Measurements from ENCODE around the gene DYRK1B. TPM values are rescaled to one million over a fixed set of nuclear protein-coding genes. Genes with fewer than 3 reads are reported as not detected.

The DYRK1B gene
- total RNA-seq, 1 donor from 2014 or later, result 34.7 TPM

DNA sequence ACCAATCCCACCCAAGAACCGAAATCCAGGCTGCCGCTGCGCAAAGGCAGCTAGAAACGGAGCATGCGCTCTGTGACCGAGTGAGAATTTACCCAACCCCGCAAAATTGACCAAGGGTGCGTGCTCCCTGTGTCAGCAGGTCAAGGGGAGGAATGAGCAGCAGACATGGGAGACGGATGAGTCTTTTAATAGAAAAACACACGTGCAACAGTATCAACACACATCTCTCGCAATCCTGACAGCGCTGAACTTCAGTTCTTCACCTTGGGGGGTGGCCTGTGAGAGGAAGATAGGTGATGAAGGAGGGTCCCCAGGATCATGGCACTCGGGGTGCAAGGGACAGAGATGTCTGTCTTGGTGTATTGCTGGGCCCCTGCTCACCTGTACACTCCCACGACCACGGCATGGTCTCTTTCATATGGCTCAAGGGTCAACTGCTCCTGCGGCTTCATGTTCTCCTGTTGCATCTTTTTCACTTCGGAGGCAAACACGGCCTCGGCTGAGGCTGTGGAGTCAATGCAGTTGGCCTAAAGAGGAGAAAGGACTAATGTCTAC, 402 bp upstream of the DYRK1B start:
- H3K36me3 ChIP-seq, result peaks cover 42 to 68% of the 10 kb centered on the region in 2 donors
- peak overlapping the region; percentile 75 to 99 for H3K4me3 ChIP-seq
- peaks cover 0 to 17% of the 10 kb centered on the region in 2 donors for H3K4me1 ChIP-seq
- no peaks in the 10 kb centered on the region for H3K27me3 ChIP-seq
- DNase-seq (ENCODE audit: low spot score in 2 of 2), result no peak
- intact Hi-C loops (cut with DNase I), result loop anchor here (2.0 to 10.0 kb wide), 4 partner anchors 136 to 710 kb away; partner anchors contain the start of genes BLVRB, PAK4, PSMC4 and SAMD4B
- TF ChIP-seq, protein P1, sequence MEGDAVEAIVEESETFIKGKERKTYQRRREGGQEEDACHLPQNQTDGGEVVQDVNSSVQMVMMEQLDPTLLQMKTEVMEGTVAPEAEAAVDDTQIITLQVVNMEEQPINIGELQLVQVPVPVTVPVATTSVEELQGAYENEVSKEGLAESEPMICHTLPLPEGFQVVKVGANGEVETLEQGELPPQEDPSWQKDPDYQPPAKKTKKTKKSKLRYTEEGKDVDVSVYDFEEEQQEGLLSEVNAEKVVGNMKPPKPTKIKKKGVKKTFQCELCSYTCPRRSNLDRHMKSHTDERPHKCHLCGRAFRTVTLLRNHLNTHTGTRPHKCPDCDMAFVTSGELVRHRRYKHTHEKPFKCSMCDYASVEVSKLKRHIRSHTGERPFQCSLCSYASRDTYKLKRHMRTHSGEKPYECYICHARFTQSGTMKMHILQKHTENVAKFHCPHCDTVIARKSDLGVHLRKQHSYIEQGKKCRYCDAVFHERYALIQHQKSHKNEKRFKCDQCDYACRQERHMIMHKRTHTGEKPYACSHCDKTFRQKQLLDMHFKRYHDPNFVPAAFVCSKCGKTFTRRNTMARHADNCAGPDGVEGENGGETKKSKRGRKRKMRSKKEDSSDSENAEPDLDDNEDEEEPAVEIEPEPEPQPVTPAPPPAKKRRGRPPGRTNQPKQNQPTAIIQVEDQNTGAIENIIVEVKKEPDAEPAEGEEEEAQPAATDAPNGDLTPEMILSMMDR (IDR thresholded peaks at IDR 0.05), result no peak
- H3K27ac ChIP-seq, result peak overlapping the region; percentile 56 to 93
- no peaks in the 10 kb centered on the region for H3K9me3 ChIP-seq

DNA sequence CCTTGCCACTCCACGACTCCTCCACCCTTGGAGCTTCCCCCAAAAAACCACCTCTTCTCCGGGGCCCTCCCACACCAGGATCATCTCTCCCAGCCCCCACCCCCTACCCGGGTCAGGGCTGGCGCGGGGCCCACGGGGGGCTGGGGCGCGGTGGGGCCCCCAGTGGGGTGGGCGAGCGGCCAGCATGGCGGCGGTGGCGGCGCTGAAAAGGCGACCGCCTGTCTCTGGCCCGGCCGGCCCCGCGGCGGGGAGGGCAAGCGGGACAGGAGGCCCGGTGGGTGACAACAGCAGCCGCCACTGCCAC, 850 bp downstream of the DYRK1B start:
- H3K27me3 ChIP-seq, result no peaks in the 10 kb centered on the region
- intact Hi-C loops (cut with DNase I), result loop anchor here (1.0 to 10.0 kb wide), 6 partner anchors 9 to 708 kb away; partner anchors contain the start of genes BLVRB, FBL, PAK4 and SAMD4B
- H3K4me3 ChIP-seq, result peak overlapping the region; percentile 75 to 99
- peak overlapping the region; percentile 77 to 93 for H3K27ac ChIP-seq
- peaks cover 0 to 17% of the 10 kb centered on the region in 2 donors for H3K4me1 ChIP-seq
- no peak for DNase-seq (ENCODE audit: low spot score in 2 of 2)
- peaks cover 35 to 68% of the 10 kb centered on the region in 2 donors for H3K36me3 ChIP-seq
- TF ChIP-seq, protein P1 (IDR thresholded peaks at IDR 0.05), result no peak
- H3K9me3 ChIP-seq, result no peaks in the 10 kb centered on the region

DNA sequence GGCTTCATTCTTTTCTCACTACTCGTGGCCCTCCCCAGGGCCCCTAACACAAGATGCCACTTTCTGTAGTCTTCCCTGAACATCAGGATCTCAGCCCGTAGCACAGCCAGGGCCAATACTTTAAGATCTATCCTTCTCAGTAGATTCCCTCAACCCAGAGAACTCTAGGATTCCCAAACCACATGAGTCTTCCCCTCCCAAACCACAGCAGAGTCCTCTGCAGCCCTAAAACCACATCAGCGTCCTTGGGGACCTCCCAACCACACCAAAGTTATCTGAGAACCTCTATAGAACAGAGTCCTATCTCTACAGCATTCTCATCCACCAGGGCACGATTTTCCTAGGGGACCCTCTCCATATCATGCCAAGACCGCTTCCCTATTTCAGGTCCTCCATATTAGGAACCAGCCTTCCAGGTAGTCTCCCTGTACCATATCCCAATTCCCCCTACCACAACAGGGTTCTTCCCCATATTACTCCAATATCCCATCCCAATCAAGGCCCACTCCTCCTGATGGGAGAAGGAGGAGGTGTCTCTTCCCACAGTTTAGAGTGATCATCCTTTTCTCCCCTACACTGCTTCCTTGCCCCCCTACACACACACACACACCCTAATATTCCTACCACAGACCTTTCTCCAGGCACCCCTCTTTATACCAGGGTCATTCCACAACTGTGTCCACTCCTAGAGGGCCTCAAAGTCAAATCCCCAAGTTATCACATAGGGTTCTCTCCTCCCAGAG, 1.4 kb downstream of the DYRK1B start:
- H3K4me1 ChIP-seq, result peaks cover 0 to 17% of the 10 kb centered on the region in 2 donors
- peak overlapping the region; percentile 77 to 93 for H3K27ac ChIP-seq
- peak overlapping the region; percentile 75 to 99 for H3K4me3 ChIP-seq
- H3K36me3 ChIP-seq, result peaks cover 37 to 68% of the 10 kb centered on the region in 2 donors
- no peak for DNase-seq (ENCODE audit: low spot score in 2 of 2)
- TF ChIP-seq, protein P1 (IDR thresholded peaks at IDR 0.05), result no peak
- H3K9me3 ChIP-seq, result no peaks in the 10 kb centered on the region
- no peaks in the 10 kb centered on the region for H3K27me3 ChIP-seq
- intact Hi-C loops (cut with DNase I), result loop anchor here (1.0 to 10.0 kb wide), 6 partner anchors 8 to 708 kb away; partner anchors contain the start of genes BLVRB, FBL, PAK4 and SAMD4B

DNA sequence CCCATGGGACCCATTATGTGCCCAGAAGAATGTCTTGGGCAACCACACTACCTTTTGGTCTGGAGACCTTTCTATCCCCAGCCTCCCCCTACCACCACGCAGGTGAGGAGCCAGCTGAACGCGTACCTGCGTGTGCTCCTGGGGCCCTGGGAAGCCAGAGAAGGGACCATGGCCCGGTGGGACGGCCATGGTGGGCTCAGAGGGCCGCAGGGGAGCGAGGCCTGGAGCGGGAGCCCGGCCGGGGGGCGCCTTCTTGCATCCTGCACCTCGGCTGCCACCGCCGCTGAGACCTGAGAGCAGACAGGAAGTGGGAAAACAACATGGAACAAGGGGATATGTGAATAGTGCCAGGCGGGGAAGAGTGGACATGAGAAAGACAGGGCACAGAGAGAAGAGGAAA, 2.3 kb downstream of the DYRK1B start:
- peaks cover 0 to 17% of the 10 kb centered on the region in 2 donors for H3K4me1 ChIP-seq
- H3K9me3 ChIP-seq, result no peaks in the 10 kb centered on the region
- no peak for DNase-seq (ENCODE audit: low spot score in 2 of 2)
- TF ChIP-seq, protein P1 (IDR thresholded peaks at IDR 0.05), result no peak
- intact Hi-C loops (cut with DNase I), result loop anchor here (2.0 to 10.0 kb wide), 4 partner anchors 165 to 707 kb away; partner anchors contain the start of genes BLVRB, PAK4, SAMD4B and SPTBN4
- H3K36me3 ChIP-seq, result peaks cover 40 to 68% of the 10 kb centered on the region in 2 donors
- no peak overlapping the region for H3K27ac ChIP-seq
- no peak overlapping the region for H3K4me3 ChIP-seq
- H3K27me3 ChIP-seq, result no peaks in the 10 kb centered on the region

DNA sequence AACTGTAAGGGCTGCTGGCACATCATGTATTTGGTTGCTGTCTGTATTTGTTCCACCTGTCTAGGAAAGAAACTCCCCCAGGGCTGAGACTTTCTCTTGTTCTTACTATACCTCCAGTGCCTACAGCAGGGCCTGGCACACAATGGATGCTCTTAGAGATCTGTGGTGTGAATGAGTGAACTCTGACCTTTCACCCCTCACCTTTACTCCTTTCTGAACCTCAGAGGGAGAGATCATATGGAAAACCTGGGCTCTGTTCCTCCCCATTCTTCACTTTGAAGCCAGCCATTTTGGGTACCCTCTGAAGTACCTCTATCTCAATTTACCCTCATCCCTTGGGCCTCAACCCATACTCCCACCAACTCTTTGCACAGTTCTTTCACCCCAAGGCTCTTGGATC, 3.1 kb downstream of the DYRK1B start:
- Histone ChIP-seq H3K27me3 (no peaks in the 10 kb centered on the region), H3K4me1 (peaks cover 0 to 17% of the 10 kb centered on the region in 2 donors), H3K4me3 (no peak overlapping the region), H3K36me3 (peaks cover 44 to 68% of the 10 kb centered on the region in 2 donors), H3K9me3 (no peaks in the 10 kb centered on the region), H3K27ac (no peak overlapping the region)
- TF ChIP-seq, protein P1 (IDR thresholded peaks at IDR 0.05), result no peak
- no peak for DNase-seq (ENCODE audit: low spot score in 2 of 2)
- intact Hi-C loops (cut with DNase I), result loop anchor here (10.0 kb wide), 3 partner anchors 486 to 706 kb away; partner anchors contain the start of genes BLVRB, PAK4, SAMD4B and SPTBN4
